ENCODE results near the gene SLC19A1.

GRCh38 chr21:45548711-45549491 lies 6.7 kb upstream of the SLC19A1 start:
- TF ChIP-seq EZH2 (IDR thresholded peaks at IDR 0.05) (no peak), POLR2AphosphoS5 (IDR thresholded peaks at IDR 0.05; ENCODE audit: borderline replicate concordance, low read depth, low read length) (no peak)

All from SK-N-MC (cell line).